AG04449 (cell line): ENCODE results near the gene HEPN1.

ENCODE experiments used
- CTCF ChIA-PET: fragments of 350-600 bp; formaldehyde crosslinking; extraction: SDS; loops from one replicate; lab custom pipeline; 2021; ENCODE audit warnings: antibody characterized with exemption; lab: Yijun Ruan, JAX
- POLR2A ChIA-PET: fragments of 400-600, 350-600 bp; formaldehyde crosslinking; extraction: SDS; loops from one replicate; lab custom pipeline; 2020; ENCODE audit warnings: antibody characterized with exemption, inconsistent platforms; lab: Yijun Ruan, JAX
- DNase-seq: peaks from one replicate; pipeline ENCODE4 v3.0.0-alpha.2; 2010; ENCODE audit warnings: low read depth, low spot score
- H3K4me3 ChIP-seq: 2 replicates; pipeline ENCODE4 v1.5.1; 2011; ENCODE audit warnings: low read depth, mild to moderate bottlenecking, control low read depth, low read length
- CTCF ChIP-seq: IDR thresholded peaks from one replicate; pipeline ENCODE4 v1.5.1; 2011; ENCODE audit warnings: mild to moderate bottlenecking, moderate library complexity, low read length, control low read depth, inconsistent platforms; ENCODE audit not compliant: insufficient read depth; ENCODE audit errors: missing control alignments

HEPN1 gene

DNA sequence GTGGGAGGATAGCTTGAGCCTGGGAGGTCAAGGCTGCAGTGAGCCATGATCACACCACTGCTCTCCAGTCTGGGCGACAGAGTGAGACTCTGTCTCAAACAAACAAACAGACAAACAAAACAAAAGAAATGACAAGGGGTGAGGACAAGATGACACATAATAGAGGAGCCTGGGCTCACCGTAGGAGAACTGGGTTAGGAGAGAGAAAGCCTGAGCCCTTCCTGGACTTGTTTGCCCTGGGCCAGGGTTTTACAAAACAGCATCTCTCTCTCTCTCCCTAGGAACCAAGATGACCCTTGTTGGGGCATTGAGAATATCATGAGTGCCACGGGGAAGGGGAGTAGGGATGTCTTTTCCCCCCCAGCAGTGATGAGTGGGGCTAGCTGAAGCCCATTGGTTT is 38.1 kb upstream of the HEPN1 start:
- POLR2A ChIA-PET: interaction anchor here (1.1 kb wide), 1 partner anchor 16 kb away, joined by 3 read pairs; the partner anchor contains the start of gene ROBO4
- no peak for TF ChIP-seq CTCF
- no peak overlapping the region for H3K4me3 ChIP-seq
- no peak for DNase-seq
- CTCF ChIA-PET: interaction anchor here (1.1 to 1.6 kb wide), 3 partner anchors 10 to 45 kb away, joined by 4 to 5 read pairs (median 5); partner anchors contain the start of gene ROBO3

DNA sequence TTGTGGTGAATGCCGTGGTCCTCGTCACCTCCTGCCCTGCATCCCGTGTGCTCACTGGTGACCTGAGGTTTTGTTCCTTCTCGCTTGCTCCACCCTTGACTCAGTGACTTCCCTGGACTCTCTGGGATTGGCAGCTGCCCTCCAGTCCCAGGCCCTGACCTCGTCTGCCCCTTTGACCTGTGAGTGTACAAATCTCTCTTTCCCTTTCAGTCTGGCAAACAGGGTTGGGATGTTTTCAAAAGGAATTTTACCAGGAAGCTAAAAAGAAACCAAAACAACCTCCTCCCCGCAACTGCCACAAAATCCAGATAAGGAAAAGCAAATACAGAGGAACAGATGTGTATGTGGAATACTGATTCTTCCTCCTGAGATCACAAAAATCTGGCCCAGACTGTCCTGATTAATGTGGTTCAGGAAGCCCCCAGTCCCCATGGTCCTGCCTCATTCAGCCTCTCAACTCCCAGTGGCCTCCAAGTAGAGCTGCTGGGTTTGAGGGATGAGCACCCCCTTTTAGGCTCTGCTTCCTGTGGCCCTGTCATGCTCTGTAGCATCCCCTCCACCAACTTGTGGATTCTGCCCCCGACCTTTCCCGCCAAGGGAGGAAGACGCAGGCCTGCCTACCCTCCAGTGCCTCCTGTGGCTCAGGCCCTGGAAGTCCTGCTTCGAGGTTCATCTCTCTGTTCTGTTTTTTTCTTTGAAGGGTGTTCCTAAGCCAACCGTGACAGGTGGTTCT is 36.5 kb upstream of the HEPN1 start:
- CTCF ChIA-PET: interaction anchor here (0.7 to 2.4 kb wide), 9 partner anchors 8 to 46 kb away, joined by 3 to 12 read pairs (median 5); partner anchors contain the start of genes ROBO3 and ROBO4
- no peak for TF ChIP-seq CTCF
- no peak overlapping the region for H3K4me3 ChIP-seq
- DNase-seq: no peak
- POLR2A ChIA-PET: no interaction called here

GRCh38 chr11:124884340-124884739 is 34.7 kb upstream of the HEPN1 start:
- ChIA-PET POLR2A (no interaction called here), CTCF (interaction anchor here (0.9 to 1.5 kb wide), 2 partner anchors 8 to 48 kb away, joined by 4 to 10 read pairs; no protein-coding TSS in a partner anchor)
- no peak for TF ChIP-seq CTCF
- no peak for DNase-seq
- H3K4me3 ChIP-seq: no peak overlapping the region

- no peak overlapping the region for H3K4me3 ChIP-seq
- CTCF ChIA-PET: interaction anchor here (0.9 to 1.5 kb wide), 2 partner anchors 9 to 48 kb away, joined by 4 to 10 read pairs; no protein-coding TSS in a partner anchor
- TF ChIP-seq CTCF: no peak
- DNase-seq: no peak
- POLR2A ChIA-PET: no interaction called here
Measured at GRCh38 chr11:124884869-124885479, 34.1 kb upstream of the HEPN1 start.

- no peak for TF ChIP-seq CTCF
- no peak for DNase-seq
- ChIA-PET CTCF (interaction anchor here (4.1 kb wide), 1 partner anchor 11 kb away, joined by 32 read pairs; no protein-coding TSS in a partner anchor), POLR2A (interaction anchor here (1.3 kb wide), 1 partner anchor 10 kb away, joined by 4 read pairs; no protein-coding TSS in a partner anchor)
- no peak overlapping the region for H3K4me3 ChIP-seq
Measured at GRCh38 chr11:124886476-124886875, 32.6 kb upstream of the HEPN1 start.
